RKO (cell line): ENCODE measurements around the gene PLEKHA7.

Experiments
- DNase-seq: peaks from one replicate; pipeline ENCODE4 v3.0.0-alpha.2; 2016; ENCODE audit warnings: low spot score

Gene PLEKHA7

DNA sequence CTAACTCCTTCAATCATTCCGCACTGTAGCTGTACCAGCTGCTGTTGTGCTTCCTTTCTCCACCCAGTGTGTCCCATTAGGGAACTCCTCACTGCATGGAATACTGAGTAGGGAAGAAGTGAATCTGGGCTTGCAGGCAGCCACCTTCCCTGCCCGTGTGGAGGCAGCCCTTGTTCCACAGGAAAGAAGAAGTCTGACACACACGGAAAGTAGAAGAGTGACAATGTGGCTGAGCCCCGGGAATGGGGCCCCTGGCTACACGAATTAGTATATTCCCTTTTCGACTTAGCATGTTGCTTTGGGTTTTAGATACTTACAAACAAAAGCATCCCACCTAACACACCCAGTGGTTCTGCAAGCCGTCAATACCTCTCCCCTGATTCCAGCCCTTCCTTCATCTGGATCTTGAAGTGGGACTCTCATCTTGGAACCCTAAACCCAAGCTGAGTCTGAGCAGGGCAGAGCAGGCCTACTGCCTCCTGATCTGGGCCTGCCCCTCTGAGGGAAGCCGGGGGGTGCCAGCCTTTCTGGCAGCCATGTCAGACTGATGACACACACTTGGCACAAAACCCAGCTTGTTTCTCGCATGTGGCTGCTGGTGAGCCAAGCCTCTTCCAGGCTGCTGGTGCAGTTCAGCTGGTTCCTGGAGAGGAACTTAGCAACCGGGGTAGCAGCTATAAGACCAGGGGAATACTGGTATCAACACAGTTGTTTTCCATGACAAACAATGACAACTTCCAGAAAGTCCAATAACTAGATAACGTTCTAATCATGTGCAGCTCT lies 204.1 kb downstream of the PLEKHA7 start:
- DNase-seq = peak; percentile 20

DNA sequence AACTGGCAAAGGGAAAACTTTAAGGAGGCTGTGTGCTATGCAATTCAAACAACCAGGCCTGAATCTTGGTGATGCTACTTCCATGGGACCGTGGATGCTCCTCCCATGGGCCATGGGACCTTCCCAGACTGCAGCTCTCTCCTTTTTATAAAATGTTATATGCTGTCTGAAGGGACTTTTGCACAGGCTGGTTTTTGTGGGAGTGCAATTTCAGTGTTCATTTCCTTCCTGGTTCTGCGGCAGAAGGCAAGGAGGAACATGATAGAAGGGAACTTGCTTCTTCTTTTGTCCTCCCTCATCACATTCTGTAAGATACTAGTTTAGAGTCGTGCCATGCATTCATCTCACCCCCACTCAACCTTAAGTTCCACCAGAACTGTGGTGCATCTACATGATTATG lies 206.9 kb downstream of the PLEKHA7 start:
- no peak for DNase-seq

DNA sequence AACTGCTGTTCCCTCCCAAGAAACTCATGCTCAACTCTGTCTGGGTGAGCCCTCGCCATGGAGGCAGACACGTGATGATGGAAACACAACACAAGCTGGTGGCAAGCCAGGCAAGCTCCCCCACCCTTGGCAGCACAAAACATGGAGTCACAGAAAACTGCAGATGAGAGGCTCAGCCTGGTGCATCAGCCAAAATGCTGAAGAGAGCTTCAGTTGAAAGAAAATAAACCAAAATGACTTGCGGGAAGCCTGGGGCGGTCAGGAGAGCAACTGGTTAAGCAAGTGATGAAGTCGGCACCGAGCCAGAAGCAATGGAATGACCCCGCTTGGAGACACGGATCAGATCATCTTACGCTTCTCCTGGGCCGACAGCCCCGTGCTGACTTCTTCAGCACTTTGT lies 207.4 kb downstream of the PLEKHA7 start:
- no peak for DNase-seq

DNA sequence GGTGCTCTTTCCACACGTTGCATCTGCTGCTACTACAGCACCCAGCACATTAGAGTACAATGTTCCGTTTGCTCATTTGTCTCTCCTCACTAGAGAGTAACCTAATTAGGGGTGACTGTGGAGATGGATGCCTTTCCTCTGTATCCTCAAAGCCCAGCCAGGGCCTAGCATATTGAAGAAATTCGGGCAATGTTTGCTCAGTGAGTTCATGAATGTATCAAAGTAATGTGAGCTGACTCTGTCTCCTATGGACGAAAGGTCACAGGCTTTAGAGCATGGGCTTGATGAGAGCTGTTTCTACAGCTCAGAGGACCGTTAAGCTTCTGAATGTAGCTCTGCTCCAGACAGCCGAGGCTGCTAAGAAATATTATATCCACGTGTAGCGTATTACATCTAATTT lies 208.3 kb downstream of the PLEKHA7 start:
- DNase-seq = no peak

DNA sequence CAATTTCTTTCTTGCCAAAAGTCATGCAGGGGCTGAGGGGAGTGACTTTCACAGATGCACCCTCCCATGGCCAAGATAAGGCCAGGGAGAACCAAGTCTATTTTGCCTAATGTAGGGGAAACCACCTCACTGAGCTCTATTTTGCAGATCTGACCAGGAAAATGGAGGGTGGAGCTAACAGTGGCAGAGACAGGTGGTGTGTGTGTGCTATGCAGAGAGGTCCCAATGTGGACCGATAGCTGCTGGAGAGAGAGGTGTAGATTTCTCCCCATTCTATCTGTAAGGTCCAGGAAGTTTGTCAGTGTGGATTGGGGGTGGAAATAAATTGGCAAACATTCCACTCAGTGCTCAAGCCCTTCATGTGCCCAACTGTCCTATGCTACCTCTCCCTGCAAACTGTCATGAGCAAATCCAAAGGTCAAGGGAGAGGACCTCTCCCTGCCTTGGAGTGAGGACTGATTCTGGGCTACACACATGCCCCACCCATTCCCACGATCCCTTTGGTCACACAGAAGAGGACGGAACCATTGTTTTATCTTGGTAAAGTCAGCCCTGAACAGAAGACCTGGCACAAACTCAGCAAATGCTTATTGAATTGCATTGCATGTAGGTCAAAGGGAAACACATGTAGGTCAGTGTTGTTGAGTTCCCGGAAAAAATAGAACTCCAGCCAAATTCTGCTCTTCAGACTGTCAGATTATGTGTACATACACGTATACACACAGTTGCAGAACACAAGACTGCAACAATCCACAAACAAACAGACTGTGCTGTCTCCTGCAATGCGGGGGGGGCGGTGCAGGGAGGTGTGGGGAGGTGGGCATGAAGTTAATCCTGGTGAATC lies 209.9 kb downstream of the PLEKHA7 start:
- no peak for DNase-seq

DNA sequence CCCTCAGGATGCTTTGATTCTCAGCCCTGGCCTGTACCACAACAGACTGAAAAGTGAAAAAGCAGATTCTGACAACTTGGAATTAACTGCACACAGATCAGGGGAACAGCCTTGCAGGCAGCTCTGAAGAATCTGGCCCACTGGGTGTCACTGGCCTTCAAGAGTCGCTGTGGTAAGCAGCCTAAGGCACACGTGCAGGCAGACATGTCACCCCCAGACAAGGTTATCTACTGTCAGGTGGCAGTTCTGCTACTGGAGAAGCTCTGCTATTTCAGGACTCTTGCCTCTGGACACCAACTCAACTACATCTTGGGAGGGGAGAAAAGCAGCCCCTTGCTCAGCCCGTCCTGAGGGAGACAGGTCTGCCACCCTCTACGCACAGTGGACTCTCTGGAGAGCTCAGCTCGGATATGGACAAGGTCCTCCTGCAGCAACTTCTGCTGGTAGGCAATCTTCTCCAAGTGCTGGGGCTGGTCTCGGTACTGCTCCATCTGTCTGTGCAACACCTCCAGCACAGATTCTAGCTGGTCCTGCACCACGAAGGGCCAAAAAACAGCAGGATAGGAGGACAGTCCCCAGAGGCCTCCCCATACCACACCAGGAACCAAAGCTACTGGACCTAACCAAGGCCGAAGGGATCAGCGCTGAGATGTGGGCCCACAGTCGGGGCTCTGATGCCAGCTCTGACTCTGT lies 212.8 kb downstream of the PLEKHA7 start:
- no peak for DNase-seq

DNA sequence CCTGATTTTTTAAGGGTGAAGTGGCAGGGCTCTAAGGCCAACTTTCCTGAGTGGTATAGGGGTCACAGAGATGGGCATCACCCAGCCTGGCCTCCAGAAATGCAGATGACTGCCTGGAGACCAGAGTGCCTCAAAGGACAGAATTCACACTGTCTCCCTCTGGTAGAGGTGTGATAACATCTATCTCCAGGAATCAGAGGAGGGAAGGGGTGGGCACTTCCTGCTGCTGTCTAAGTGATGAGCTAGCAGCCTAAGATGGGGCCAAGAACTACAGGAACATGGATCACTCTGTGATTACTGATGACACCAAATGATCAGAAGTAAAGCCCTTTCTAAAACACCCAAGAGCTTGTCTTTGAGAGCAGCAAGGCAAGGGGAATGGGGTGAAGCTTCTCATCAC lies 213.8 kb downstream of the PLEKHA7 start:
- no peak for DNase-seq

DNA sequence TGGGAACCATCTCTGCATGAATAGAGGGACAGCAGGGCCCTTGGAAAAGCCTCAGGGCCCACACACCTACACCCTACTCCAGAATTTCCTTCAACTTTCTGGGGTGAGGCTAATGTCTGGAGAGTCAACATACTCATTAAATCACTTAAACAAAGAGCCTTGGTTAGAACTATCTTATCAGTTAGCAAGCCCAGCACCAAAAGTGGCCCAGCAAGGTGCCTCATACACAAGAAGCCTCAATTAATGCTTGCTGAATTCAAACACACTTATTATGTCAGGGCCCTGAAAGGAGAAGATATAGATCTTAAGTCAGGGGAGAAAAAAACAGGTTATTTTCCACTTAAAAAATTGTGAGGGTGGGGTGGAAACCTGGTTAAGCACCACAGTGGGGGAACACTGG lies 214.3 kb downstream of the PLEKHA7 start:
- no peak for DNase-seq

DNA sequence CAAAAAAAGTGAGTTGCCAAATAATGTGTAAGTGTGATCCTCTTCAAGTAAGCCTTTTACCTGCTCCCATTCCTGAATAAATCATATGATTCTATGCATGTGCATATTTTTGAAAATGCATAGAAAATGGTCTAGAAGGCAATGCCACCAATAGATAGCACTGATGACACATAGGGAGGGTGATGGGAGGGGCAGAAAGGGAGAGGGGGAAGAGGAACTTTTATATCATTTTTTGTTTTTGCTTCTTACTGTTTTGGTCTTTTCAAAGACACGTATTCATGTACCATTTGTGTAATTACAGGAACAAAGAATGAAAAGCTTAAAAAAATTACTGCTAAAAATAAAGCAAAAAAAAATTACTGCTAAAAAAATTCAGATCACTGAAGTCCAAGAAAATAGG lies 215.0 kb downstream of the PLEKHA7 start:
- no peak for DNase-seq

DNA sequence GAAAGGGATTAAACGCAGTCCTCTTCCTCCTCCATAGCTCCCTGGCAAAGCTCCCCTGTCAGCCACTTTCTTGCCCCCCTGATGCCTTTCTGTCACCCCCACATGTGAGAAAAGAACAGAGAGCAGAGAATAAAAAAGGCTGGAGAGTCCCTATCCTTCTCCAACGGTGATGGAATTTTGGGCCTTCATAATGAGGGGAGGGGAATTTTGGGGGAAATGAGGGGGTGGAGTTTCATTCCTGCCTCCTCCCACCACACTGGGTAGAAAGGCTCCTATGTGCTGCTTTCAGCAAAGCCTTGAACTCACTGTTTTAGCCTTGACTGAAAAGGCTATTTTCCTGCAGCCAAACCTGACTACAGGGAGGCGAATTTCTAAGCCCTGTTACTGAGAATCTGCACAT lies 216.4 kb downstream of the PLEKHA7 start:
- no peak for DNase-seq

DNA sequence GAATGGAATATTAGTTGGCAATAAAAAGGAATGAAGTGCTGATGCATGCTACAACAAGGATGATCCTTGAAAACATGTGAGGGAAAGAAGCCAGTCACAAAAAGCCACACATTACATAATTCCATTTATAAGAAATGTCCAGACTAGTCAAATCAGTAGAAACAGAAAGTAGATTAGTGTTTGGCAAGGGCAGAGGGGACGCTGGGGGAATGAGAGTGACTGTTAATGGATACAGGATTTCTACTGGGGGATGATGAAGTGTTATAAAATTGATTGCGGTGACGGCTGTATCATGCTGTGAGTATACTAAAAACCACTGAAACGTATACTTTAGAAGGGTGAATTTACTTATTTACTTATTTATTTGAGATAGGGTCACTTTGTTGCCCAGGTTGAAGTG lies 217.9 kb downstream of the PLEKHA7 start:
- no peak for DNase-seq

DNA sequence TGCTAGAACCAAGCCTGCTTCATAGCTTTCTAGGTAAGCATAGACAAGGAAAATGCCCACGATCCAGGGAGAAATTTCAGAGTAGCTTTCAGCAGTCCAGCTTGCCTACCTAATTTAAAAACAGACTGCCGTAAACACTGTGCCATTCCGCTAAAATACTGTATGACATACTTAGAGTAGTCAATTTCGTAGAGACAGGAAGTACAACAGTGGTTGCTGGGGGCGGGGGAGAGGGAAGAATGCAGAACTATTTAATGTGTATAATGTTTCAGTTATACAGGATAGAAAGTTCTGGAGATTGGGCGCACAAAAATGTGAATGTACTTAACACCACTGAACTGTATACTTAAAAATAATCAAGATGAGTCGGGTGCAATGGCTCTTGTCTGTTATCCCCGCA lies 219.1 kb downstream of the PLEKHA7 start:
- no peak for DNase-seq

DNA sequence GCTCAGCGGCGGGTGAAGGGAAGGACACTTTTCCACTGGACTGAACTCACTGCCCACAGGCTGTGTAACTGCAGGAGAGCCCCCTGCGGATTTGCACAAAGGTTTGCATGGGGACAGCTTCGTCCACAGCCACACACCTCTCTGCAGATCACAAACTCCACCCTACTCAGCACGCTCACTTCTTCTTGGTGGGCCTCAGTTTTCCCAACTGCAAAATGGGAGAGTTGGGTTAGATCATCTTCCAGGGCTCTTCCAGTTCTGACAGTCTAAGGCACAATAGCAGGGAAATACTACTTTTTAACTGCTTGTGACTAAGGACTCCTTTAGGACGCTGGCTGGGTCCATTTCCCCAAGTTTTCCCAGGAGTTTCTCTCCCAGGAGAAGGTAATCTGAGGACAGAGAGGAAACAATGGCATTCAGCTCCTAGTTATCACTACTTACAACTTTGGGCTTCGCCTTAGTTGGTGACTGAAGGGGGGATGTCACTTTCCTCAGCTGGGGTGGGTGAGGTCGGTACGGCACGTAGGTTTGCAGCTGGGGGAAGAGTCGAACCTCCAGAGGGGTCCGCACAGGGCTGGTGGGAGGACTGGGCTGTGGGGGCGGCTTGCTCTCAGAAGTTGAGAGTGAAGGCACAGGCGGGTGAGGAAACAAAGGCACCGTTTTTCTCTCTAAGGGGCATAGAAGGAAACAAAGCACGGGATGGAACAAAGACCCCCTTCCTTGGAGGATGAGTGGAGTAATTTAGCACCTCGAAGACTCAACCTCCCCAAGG lies 220.0 kb downstream of the PLEKHA7 start:
- DNase-seq = no peak

DNA sequence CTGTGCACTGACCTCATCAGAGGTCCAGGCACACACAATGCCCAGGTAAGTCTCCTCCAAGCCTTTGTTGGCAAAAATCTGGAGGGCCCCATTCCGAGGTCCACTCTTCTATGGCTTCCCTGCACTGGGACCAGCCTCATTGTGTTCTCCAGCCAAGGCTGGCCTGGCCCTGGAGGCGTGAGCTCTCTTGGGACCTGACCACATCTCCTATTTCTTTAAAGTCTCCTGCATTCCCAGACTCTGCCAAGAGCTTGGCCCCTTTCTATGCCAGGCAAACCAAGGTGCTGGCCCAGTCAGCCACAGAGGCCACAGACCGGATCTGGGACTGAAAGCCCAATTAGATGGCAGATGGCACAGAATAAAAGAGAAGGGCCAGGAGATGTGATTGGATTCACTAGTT lies 220.7 kb downstream of the PLEKHA7 start:
- no peak for DNase-seq

DNA sequence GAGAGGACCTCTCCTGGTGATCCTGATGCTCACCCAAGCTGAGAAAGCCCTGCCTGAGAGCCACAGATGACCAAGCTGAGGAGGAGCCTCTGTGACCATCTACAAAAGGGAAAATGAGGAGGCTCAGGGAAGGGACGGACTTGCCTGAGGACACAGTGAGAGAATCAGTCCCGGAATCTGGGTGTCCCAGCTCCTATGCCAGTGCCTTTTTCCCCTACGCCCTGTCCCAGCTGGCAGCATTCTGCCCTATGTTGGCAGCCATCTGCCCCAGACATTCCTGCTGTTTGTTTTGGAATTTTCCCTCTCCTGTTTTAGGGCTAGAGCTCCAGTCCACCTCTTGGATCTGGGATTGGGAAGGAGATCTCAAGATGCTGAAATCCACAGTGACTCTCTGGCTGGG lies 221.2 kb downstream of the PLEKHA7 start:
- no peak for DNase-seq

DNA sequence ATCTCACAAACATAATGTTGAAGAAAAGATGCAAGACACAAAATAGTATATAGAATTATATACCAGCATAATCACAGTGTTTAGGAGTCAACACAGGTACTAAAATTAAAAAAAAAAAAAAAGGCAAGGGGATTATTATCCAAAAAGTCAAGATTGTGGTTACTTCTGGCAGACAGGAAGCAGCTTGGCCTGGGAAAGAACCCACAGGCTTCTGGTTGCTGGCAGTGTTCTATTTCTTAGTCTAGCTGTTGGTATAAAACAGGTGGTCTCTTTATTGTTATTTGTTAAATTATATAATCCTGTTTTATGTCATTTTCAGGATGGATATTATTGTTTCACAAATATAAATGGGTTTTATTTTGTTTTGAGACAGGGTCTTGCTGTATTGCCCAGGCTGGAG lies 221.8 kb downstream of the PLEKHA7 start:
- DNase-seq = no peak

DNA sequence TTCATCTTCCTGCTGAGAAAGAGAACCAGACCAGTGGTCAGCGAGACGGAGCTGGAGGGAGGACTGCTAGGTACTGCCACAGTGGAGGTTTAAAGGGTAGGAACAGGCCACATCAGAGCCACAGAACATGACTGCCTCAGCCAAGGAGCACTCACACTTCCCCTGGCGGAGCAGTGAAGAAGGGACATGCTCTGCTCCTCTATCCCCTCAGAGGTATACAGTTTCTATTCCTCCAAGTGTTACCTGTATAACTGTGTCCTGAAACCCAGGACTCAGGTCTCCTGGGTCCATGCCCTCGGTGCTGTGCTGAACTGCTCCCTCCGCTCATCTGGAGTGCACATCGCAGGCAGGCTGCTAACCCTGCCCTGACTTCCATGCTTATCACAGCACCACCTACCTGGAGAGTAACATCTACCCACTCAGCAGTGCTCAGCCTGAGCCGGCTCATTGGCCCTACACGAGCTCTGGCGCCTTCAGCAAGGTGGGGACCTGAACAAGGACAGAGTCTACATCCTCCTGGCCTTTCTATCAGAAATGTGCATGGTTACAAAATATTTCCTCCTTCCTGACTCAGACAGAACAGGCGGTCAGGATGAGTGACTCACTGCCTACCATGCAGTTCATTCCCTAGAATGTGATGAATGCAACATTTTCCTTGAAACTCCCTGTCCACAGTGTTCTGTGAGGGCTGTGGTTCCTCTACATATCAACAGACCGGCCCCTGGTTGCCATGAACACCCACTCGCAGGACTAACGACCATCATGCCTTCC lies 222.8 kb downstream of the PLEKHA7 start:
- DNase-seq = peak; percentile 90

DNA sequence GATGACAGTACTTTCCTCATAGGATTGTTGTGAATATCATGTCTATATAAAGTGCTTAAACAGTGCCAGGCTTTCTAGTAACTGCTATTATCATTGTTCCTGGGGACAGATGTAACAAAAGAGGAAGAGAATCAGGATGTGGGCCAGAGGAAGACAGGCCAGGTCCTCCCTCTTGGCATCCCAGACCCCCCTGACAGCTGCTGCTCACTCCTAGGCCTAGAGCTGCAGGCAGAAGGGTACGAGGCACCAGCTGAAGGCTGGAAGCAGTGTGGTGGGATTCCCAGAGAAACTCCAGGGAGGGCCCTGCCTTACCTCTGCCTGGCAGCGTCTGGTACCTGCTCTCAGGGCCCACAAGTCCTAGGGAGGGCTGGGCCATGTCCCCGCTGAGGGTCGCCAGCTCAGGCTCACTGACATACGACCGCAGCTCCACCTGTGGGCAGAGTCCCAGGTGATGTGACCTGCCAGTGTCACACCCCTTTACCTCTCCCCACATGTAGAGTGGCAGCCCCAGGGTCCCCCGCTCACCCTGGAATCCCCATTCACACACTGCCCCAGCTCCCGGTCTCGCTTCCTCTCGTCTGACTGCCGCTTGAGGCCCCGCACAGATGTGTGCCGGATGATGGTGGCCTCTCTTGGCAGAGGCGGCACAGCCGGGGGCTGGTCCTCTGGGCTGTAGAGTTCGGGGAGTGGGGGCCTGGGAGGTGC lies 223.6 kb downstream of the PLEKHA7 start:
- no peak for DNase-seq

DNA sequence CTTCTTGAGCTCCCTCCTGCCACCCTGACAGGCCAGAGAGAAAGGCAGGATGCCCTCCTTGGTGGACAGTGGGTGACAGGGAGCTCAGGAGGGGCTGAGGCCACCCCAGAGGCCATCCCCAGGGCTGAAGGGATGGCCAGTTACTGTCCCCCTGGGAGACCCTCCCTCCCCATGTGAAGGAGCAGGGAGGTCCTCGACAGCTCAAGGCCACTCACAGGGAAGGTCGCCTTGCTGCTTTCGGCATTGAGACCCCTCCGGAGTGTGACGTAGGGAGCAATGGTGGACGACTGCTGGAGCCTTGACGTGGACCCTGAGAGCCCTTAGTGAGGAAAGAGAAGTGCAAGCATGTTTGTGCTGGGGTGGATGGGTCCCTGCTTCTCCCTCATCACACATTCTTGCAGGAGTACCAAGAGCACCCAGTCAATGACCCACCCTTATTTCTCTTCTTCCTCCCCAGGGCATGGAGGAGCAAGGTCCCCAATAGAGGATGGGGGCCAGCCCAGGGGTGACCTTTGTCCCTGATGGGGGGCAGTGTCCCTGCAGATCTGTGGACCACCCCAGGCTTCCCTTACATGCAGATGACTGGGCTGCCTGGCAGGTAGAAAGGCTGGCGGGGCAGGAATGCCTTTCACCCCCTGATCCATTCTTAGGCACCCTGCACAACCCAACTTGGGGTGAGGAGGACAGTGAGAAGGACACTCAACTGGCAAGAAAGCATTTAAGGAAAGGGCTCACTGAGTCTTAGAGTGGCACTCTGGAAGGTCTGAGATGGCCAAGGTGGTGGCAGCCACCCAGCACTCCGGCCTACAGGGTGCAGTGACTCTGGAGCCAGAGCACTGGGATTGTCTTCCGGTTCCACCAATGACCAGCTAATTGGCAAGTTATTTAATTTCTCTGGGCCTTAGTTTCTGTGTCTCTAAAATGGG lies 224.4 kb downstream of the PLEKHA7 start:
- no peak for DNase-seq

DNA sequence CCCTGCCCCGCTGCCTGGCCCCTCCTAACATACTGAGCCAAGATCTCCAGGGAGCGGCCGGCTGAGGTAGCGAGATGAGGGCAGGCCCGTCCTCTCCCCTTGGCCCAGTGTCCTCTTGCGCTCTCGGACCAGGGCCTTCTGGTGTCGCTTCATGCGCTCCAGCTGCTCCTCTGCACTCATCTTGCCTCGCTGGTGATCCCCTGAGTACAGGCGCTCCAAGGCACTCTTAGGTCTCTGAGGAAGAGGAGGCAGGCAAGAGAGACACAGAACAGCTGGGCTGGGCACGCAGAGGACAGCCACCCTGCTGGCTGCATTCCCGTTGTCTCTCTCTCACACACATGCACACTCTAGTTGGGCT lies 225.2 kb downstream of the PLEKHA7 start:
- DNase-seq = no peak
